ENCODE results near the gene ABCC1. TPM values are rescaled to one million over a fixed set of nuclear protein-coding genes. Genes with fewer than 3 reads are reported as not detected.

ABCC1 gene
- total and polyA plus RNA-seq, 2 of the 4 experiments (the other 2 are of a cell fraction), result 39.4 to 66.0 TPM

DNA sequence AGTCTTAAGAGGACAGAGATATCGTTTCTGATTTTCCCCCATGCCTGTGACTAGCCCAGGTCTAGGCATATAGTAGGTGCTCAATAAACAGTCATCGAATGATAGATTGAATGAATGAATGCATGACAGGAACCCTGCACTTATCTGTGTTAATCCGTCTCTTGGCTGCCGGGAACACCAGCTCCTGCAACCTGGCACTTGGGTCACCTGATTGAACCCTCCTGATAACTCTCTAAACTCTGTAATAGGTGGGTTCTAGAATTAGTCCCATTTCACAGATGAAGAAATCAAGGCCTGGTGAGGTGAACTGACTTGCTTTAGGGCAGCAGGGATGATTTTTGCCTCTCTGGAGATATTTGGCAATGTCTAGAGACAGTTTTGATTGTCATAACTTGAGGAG lies 43.7 kb downstream of the ABCC1 start:
- H3K9ac ChIP-seq (ENCODE audit: low read depth, low read length), result no peak overlapping the region
- 0 out of 2 replicates have a peak overlapping the region, but pooled peaks have one; percentile 29 for H2BK20ac ChIP-seq (ENCODE audit: low read depth, low read length)
- H3K4me1 ChIP-seq (ENCODE audit: control insufficient read depth, insufficient read depth, low read length), result peaks cover 41% of the 10 kb centered on the region
- H3K36me3 ChIP-seq (ENCODE audit: control insufficient read depth, insufficient read depth, low read length), result peaks cover 37% of the 10 kb centered on the region
- no peak overlapping the region for H3K18ac ChIP-seq (ENCODE audit: low read depth, low read length)
- H3K14ac ChIP-seq (replicated peaks; ENCODE audit: low read depth, low read length), result no peak overlapping the region; the same call in 1 of the 2 replicates
- peak overlapping the region; percentile 3; the same call in 1 of the 2 replicates for H2AK5ac ChIP-seq (ENCODE audit: low read depth, low read length)
- H2BK15ac ChIP-seq (ENCODE audit: low read depth, low read length), result no peak overlapping the region
- H3K4me3 ChIP-seq (ENCODE audit: insufficient read depth, low read depth, low read length), result no peak overlapping the region
- WGBS, 2 experiments (ENCODE audit: extremely low coverage in 2 of 2, insufficient read length in 1 of 2), result 40% methylated on average over 1 of the region's 4 CpGs; no CpG with 5 or more reads in 1 of the 2 experiments
- H2AK9ac ChIP-seq (replicated peaks; ENCODE audit: low read depth, low read length, poor library complexity), result no peak overlapping the region
- no peak overlapping the region for H3K56ac ChIP-seq (ENCODE audit: extremely low read depth, insufficient read depth, low read length)
- peaks cover 40% of the 10 kb centered on the region for H4K20me1 ChIP-seq (ENCODE audit: insufficient read depth, low read length)
- no peak for TF ChIP-seq POLR2A (IDR thresholded peaks at IDR 0.05; ENCODE audit: low read depth, low read length)
- TF ChIP-seq FOS (IDR thresholded peaks at IDR 0.05; ENCODE audit: low read depth, low read length), result no peak
- TF ChIP-seq MAZ (IDR thresholded peaks at IDR 0.05; ENCODE audit: borderline replicate concordance, low read depth, low read length), result no peak
- no peak for TF ChIP-seq CEBPB (IDR thresholded peaks at IDR 0.05; ENCODE audit: low read depth, low read length)
- no peak for TF ChIP-seq SMC3 (IDR thresholded peaks at IDR 0.05; ENCODE audit: low read depth, low read length)
- TF ChIP-seq RFX5 (IDR thresholded peaks at IDR 0.05; ENCODE audit: low read depth, low read length), result no peak
- TF ChIP-seq MXI1 (IDR thresholded peaks at IDR 0.05; ENCODE audit: borderline replicate concordance, low read depth, low read length), result no peak
- no peak for TF ChIP-seq MAFK (IDR thresholded peaks at IDR 0.05; ENCODE audit: low read depth, low read length)
- TF ChIP-seq RCOR1 (IDR thresholded peaks at IDR 0.05; ENCODE audit: insufficient replicate concordance, low read length), result no peak
- no peak for TF ChIP-seq CHD1 (IDR thresholded peaks at IDR 0.05; ENCODE audit: low read depth, low read length)
- TF ChIP-seq, protein P1, sequence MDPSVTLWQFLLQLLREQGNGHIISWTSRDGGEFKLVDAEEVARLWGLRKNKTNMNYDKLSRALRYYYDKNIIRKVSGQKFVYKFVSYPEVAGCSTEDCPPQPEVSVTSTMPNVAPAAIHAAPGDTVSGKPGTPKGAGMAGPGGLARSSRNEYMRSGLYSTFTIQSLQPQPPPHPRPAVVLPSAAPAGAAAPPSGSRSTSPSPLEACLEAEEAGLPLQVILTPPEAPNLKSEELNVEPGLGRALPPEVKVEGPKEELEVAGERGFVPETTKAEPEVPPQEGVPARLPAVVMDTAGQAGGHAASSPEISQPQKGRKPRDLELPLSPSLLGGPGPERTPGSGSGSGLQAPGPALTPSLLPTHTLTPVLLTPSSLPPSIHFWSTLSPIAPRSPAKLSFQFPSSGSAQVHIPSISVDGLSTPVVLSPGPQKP (IDR thresholded peaks at IDR 0.05; ENCODE audit: borderline replicate concordance, low read depth, low read length), result no peak
- no peak for TF ChIP-seq NFE2L2 (IDR thresholded peaks at IDR 0.05; ENCODE audit: low read depth, low read length)
- TF ChIP-seq, protein P2, sequence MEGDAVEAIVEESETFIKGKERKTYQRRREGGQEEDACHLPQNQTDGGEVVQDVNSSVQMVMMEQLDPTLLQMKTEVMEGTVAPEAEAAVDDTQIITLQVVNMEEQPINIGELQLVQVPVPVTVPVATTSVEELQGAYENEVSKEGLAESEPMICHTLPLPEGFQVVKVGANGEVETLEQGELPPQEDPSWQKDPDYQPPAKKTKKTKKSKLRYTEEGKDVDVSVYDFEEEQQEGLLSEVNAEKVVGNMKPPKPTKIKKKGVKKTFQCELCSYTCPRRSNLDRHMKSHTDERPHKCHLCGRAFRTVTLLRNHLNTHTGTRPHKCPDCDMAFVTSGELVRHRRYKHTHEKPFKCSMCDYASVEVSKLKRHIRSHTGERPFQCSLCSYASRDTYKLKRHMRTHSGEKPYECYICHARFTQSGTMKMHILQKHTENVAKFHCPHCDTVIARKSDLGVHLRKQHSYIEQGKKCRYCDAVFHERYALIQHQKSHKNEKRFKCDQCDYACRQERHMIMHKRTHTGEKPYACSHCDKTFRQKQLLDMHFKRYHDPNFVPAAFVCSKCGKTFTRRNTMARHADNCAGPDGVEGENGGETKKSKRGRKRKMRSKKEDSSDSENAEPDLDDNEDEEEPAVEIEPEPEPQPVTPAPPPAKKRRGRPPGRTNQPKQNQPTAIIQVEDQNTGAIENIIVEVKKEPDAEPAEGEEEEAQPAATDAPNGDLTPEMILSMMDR (conservative IDR thresholded peaks at IDR 0.05; ENCODE audit: low read depth, low read length), result no peak
- TF ChIP-seq RAD21 (IDR thresholded peaks at IDR 0.05; ENCODE audit: low read length), result no peak
- TF ChIP-seq, protein P3, sequence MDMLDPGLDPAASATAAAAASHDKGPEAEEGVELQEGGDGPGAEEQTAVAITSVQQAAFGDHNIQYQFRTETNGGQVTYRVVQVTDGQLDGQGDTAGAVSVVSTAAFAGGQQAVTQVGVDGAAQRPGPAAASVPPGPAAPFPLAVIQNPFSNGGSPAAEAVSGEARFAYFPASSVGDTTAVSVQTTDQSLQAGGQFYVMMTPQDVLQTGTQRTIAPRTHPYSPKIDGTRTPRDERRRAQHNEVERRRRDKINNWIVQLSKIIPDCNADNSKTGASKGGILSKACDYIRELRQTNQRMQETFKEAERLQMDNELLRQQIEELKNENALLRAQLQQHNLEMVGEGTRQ (IDR thresholded peaks at IDR 0.05; ENCODE audit: low read depth, low read length), result no peak
- TF ChIP-seq BHLHE40 (IDR thresholded peaks at IDR 0.05; ENCODE audit: low read depth, low read length), result no peak
- H3K4me2 ChIP-seq (ENCODE audit: low read depth, low read length), result no peak overlapping the region
- dilution Hi-C loops (cut with HindIII; ENCODE audit: low sequenced_read_pairs, unreplicated experiment), result no loop called here
- CTCF ChIA-PET, result no interaction called here
- peak overlapping the region; percentile 4; the same call in 1 of the 2 replicates for H3K23ac ChIP-seq (ENCODE audit: low read depth, low read length)
- ATAC-seq (ENCODE audit: low read depth) (no peak), DNase-seq (no peak)
- no peaks in the 10 kb centered on the region for H3K27me3 ChIP-seq (ENCODE audit: control insufficient read depth, insufficient read depth, low read length)
- intact Hi-C loops (cut with micrococcal nuclease), result no loop called here
- in situ Hi-C loops (cut with MboI; ENCODE audit: low sequenced_read_pairs), result no loop called here
- H3K9me3 ChIP-seq (ENCODE audit: control insufficient read depth, insufficient read depth, low read length), result no peaks in the 10 kb centered on the region
- peak overlapping the region; percentile 27; the same call in 1 of the 2 replicates for H2BK120ac ChIP-seq (ENCODE audit: low read depth, low read length)
- H2AFZ ChIP-seq (replicated peaks; ENCODE audit: low read length, poor library complexity), result no peak overlapping the region
- POLR2A ChIA-PET (ENCODE audit: unreplicated experiment), result no interaction called here
- no peak overlapping the region for H4K5ac ChIP-seq (ENCODE audit: low read depth, low read length)
- H4K91ac ChIP-seq (ENCODE audit: insufficient read depth, low read depth, low read length), result peak overlapping the region; percentile 54
- H3K27ac ChIP-seq (ENCODE audit: insufficient read depth, low read length), result peak overlapping the region; percentile 47; the same call in 1 of the 2 replicates
- peak overlapping the region in 1 of 2 experiments; percentile 52; a peak in 2 of 4 replicates for H4K8ac ChIP-seq (ENCODE audit: low read depth in 2 of 2, low read length in 2 of 2)
- H3K9me1 ChIP-seq (ENCODE audit: insufficient read depth, low read length), result peaks cover 41% of the 10 kb centered on the region
- peaks cover 10 to 90% of the 10 kb centered on the region in 2 experiments; a peak in 3 of 4 replicates for H3K79me1 ChIP-seq (ENCODE audit: low read depth in 1 of 2, low read length in 2 of 2)
- peak overlapping the region; percentile 51 for H3K4ac ChIP-seq (ENCODE audit: low read depth, low read length)
- H2BK5ac ChIP-seq (ENCODE audit: low read depth, low read length, poor library complexity, severe bottlenecking), result no peak overlapping the region
- BruUV-seq (replicated peaks), result no TSS peak

All from IMR-90 (cell line).